ENCODE measurements around the gene NDST1.

DNA sequence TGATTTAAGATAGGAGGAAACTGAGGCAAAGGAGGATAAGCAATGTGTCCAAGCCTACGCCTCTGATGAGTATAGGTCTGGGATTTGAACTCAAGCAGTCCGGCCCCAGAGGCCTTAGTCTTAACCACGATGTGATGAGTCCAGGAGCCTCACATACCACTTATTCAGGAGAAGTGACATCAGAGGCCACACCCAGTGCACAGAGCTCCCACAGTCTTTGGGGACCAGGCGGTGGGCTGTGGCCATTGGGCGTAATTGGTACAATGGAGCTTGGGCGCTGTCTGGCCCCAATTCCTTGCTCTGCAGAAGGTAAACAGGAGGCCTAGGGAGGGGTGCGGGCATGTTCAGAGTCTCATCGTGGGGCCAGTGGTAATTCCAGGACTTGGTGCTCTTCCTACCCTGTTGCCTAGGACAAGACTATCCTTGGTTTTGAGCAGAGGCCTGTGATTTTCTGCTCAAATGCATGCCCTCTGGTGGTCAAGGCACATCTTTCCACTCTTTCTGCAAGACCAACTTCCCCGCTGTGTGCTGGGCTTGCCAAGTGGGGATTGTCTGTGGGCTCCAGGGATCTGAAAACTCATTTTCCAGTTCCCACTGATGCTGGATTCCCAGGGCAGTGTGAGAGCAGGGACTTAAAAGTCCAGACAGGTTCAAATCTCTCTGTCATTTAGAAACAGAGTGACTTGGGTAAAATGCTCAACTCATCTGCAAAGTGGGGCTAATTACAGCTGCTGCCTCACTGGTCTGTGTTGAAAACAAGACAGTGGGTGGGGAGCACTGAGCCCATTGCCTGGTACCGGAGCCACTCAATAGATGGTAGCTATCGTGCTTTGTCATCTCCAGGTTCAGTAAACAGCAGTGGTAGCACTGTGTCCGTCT lies 15.8 kb downstream of the NDST1 start:
- TF ChIP-seq GATA2 (IDR thresholded peaks at IDR 0.05; ENCODE audit: low read depth, low read length) (no peak), GATA3 (IDR thresholded peaks at IDR 0.05; ENCODE audit: low read depth, low read length) (no peak)

Data from SH-SY5Y (cell line).